Inflammatory macrophage treated with lipopolysaccharide for 1 hour (primary cell): ENCODE data around the gene CORO7.
A peak's percentile ranks its signal among the peaks of the same experiment; 100 is the strongest.

Experiments used
- DNase-seq, 2 donors: peaks; one replicate each; pipeline ENCODE4 v3.0.0-alpha.2; 2020 to 2022

Gene CORO7

GRCh38 chr16:4383591-4384444, 32.6 kb downstream of the CORO7 start:
- no peak for DNase-seq

GRCh38 chr16:4382795-4383357, 33.5 kb downstream of the CORO7 start:
- no peak for DNase-seq

GRCh38 chr16:4381935-4382794, 34.2 kb downstream of the CORO7 start:
- DNase-seq = no peak

GRCh38 chr16:4381072-4381934, 35.1 kb downstream of the CORO7 start:
- no peak for DNase-seq

GRCh38 chr16:4380119-4381063, 36.0 kb downstream of the CORO7 start:
- no peak for DNase-seq

- no peak for DNase-seq
Observed at GRCh38 chr16:4378999-4379690, 37.3 kb downstream of the CORO7 start.

- DNase-seq = no peak
Observed at GRCh38 chr16:4378161-4378666, 38.2 kb downstream of the CORO7 start.

GRCh38 chr16:4377573-4378154, 38.7 kb downstream of the CORO7 start:
- peak; percentile 8 to 12 for DNase-seq

- no peak for DNase-seq
Observed at GRCh38 chr16:4376893-4377572, 39.4 kb downstream of the CORO7 start.

GRCh38 chr16:4376126-4376892, 40.1 kb downstream of the CORO7 start:
- no peak for DNase-seq

GRCh38 chr16:4375717-4376116, 40.7 kb downstream of the CORO7 start:
- DNase-seq = no peak

GRCh38 chr16:4373909-4374742, 42.3 kb downstream of the CORO7 start:
- no peak for DNase-seq

- no peak for DNase-seq
Observed at GRCh38 chr16:4373356-4373908, 43.0 kb downstream of the CORO7 start.

GRCh38 chr16:4372578-4373355, 43.6 kb downstream of the CORO7 start:
- no peak for DNase-seq

GRCh38 chr16:4372001-4372577, 44.3 kb downstream of the CORO7 start:
- DNase-seq = peak in 1 of 2 donors; percentile 13

GRCh38 chr16:4371357-4372000, 44.9 kb downstream of the CORO7 start, which contains the start of gene VASN:
VASN (plus strand) TSS chr16:4371848; CDS start chr16:4380878, 9,030 bp downstream.
- DNase-seq = peak; percentile 27 to 63
